ENCODE results near the gene KIAA0825. TPM values are rescaled to one million over a fixed set of nuclear protein-coding genes. Genes with fewer than 3 reads are reported as not detected.

KIAA0825 gene
- total RNA-seq, 2 experiments from 2014 or later: 0.68 to 0.69 TPM

- Mint-ChIP-seq H3K4me3 (no peak overlapping the region), H3K9me3 (no peaks in the 10 kb centered on the region), H3K4me1 (ENCODE audit: low read depth) (no peaks in the 10 kb centered on the region), H3K27ac (no peak overlapping the region), H3K36me3 (no peaks in the 10 kb centered on the region), H3K27me3 (no peaks in the 10 kb centered on the region)
- CTCF ChIA-PET: no interaction called here
- intact Hi-C loops (cut with micrococcal nuclease): no loop called here
- DNase-seq: no peak
- POLR2A ChIA-PET: no interaction called here
These were observed 369.0 kb downstream of the KIAA0825 start for GRCh38 chr5:94249430-94249829.

- intact Hi-C loops (cut with micrococcal nuclease): no loop called here
- Mint-ChIP-seq H3K27ac (no peak overlapping the region), H3K27me3 (no peaks in the 10 kb centered on the region), H3K4me3 (no peak overlapping the region), H3K36me3 (no peaks in the 10 kb centered on the region), H3K9me3 (no peaks in the 10 kb centered on the region), H3K4me1 (ENCODE audit: low read depth) (no peaks in the 10 kb centered on the region)
- POLR2A ChIA-PET: no interaction called here
- DNase-seq: no peak
- CTCF ChIA-PET: no interaction called here
These were observed 370.1 kb downstream of the KIAA0825 start for GRCh38 chr5:94248175-94248875.

- POLR2A ChIA-PET: no interaction called here
- CTCF ChIA-PET: no interaction called here
These were observed 372.8 kb downstream of the KIAA0825 start for GRCh38 chr5:94245608-94246007.

GRCh38 chr5:94244921-94245320 lies 373.5 kb downstream of the KIAA0825 start:
- H3K4me1 Mint-ChIP-seq (ENCODE audit: low read depth): no peaks in the 10 kb centered on the region
- H3K36me3 Mint-ChIP-seq: no peaks in the 10 kb centered on the region
- ChIA-PET POLR2A (no interaction called here), CTCF (no interaction called here)
- no peak overlapping the region for H3K4me3 Mint-ChIP-seq
- no peaks in the 10 kb centered on the region for H3K27me3 Mint-ChIP-seq
- intact Hi-C loops (cut with micrococcal nuclease): no loop called here
- H3K27ac Mint-ChIP-seq: no peak overlapping the region
- DNase-seq: no peak
- H3K9me3 Mint-ChIP-seq: no peaks in the 10 kb centered on the region

More at GRCh38 chr5:94245608-94246007, 372.8 kb downstream of the KIAA0825 start:
- Mint-ChIP-seq H3K27ac (no peak overlapping the region), H3K27me3 (no peaks in the 10 kb centered on the region), H3K4me3 (no peak overlapping the region), H3K9me3 (no peaks in the 10 kb centered on the region), H3K36me3 (no peaks in the 10 kb centered on the region), H3K4me1 (ENCODE audit: low read depth) (no peaks in the 10 kb centered on the region)
- DNase-seq: peak; percentile 13
- intact Hi-C loops (cut with micrococcal nuclease): no loop called here

- CTCF ChIA-PET: interaction anchor here (0.9 kb wide), 1 partner anchor 10 kb away, joined by 3 read pairs; no protein-coding TSS in a partner anchor
- intact Hi-C loops (cut with micrococcal nuclease): no loop called here
- no peak for DNase-seq
These were observed 374.8 kb downstream of the KIAA0825 start for GRCh38 chr5:94243612-94244011.

GRCh38 chr5:94240993-94241651 lies 377.3 kb downstream of the KIAA0825 start:
- no peaks in the 10 kb centered on the region for H3K4me1 Mint-ChIP-seq (ENCODE audit: low read depth)
- ChIA-PET POLR2A (no interaction called here), CTCF (no interaction called here)
- H3K27me3 Mint-ChIP-seq: no peaks in the 10 kb centered on the region
- H3K9me3 Mint-ChIP-seq: no peaks in the 10 kb centered on the region
- no peak overlapping the region for H3K4me3 Mint-ChIP-seq
- intact Hi-C loops (cut with micrococcal nuclease): no loop called here
- H3K27ac Mint-ChIP-seq: no peak overlapping the region
- H3K36me3 Mint-ChIP-seq: no peaks in the 10 kb centered on the region
- no peak for DNase-seq

More at GRCh38 chr5:94243612-94244011, 374.8 kb downstream of the KIAA0825 start:
- no peaks in the 10 kb centered on the region for H3K27me3 Mint-ChIP-seq
- no peaks in the 10 kb centered on the region for H3K4me1 Mint-ChIP-seq (ENCODE audit: low read depth)
- H3K36me3 Mint-ChIP-seq: no peaks in the 10 kb centered on the region
- no peaks in the 10 kb centered on the region for H3K9me3 Mint-ChIP-seq
- POLR2A ChIA-PET: no interaction called here
- H3K4me3 Mint-ChIP-seq: no peak overlapping the region
- H3K27ac Mint-ChIP-seq: no peak overlapping the region

GRCh38 chr5:94240596-94240992 lies 377.8 kb downstream of the KIAA0825 start:
- no peaks in the 10 kb centered on the region for H3K27me3 Mint-ChIP-seq
- CTCF ChIA-PET: no interaction called here

GRCh38 chr5:94240134-94240533 lies 378.3 kb downstream of the KIAA0825 start:
- POLR2A ChIA-PET: no interaction called here
- no peaks in the 10 kb centered on the region for H3K4me1 Mint-ChIP-seq (ENCODE audit: low read depth)
- no peak overlapping the region for H3K4me3 Mint-ChIP-seq
- no peak for DNase-seq
- CTCF ChIA-PET: no interaction called here
- no peaks in the 10 kb centered on the region for H3K36me3 Mint-ChIP-seq
- no peaks in the 10 kb centered on the region for H3K27me3 Mint-ChIP-seq
- H3K27ac Mint-ChIP-seq: no peak overlapping the region
- no peaks in the 10 kb centered on the region for H3K9me3 Mint-ChIP-seq
- intact Hi-C loops (cut with micrococcal nuclease): no loop called here

More at GRCh38 chr5:94240596-94240992, 377.8 kb downstream of the KIAA0825 start:
- intact Hi-C loops (cut with micrococcal nuclease): no loop called here
- H3K27ac Mint-ChIP-seq: no peak overlapping the region
- no peaks in the 10 kb centered on the region for H3K36me3 Mint-ChIP-seq
- no peaks in the 10 kb centered on the region for H3K4me1 Mint-ChIP-seq (ENCODE audit: low read depth)
- H3K9me3 Mint-ChIP-seq: no peaks in the 10 kb centered on the region
- DNase-seq: no peak
- POLR2A ChIA-PET: no interaction called here
- H3K4me3 Mint-ChIP-seq: no peak overlapping the region

- no peaks in the 10 kb centered on the region for H3K27me3 Mint-ChIP-seq
- intact Hi-C loops (cut with micrococcal nuclease): no loop called here
- peaks cover 2% of the 10 kb centered on the region for H3K36me3 Mint-ChIP-seq
- H3K27ac Mint-ChIP-seq: no peak overlapping the region
- CTCF ChIA-PET: no interaction called here
- no peak overlapping the region for H3K4me3 Mint-ChIP-seq
- POLR2A ChIA-PET: interaction anchor here (0.5 kb wide), 1 partner anchor 131 kb away, joined by 3 read pairs; no protein-coding TSS in a partner anchor
- no peaks in the 10 kb centered on the region for H3K4me1 Mint-ChIP-seq (ENCODE audit: low read depth)
- no peaks in the 10 kb centered on the region for H3K9me3 Mint-ChIP-seq
- DNase-seq: no peak
These were observed 379.1 kb downstream of the KIAA0825 start for GRCh38 chr5:94239266-94239665.

GRCh38 chr5:94234987-94235386 lies 383.4 kb downstream of the KIAA0825 start:
- Mint-ChIP-seq H3K4me3 (no peak overlapping the region), H3K9me3 (no peaks in the 10 kb centered on the region), H3K27ac (no peak overlapping the region), H3K36me3 (peaks cover 2% of the 10 kb centered on the region), H3K4me1 (ENCODE audit: low read depth) (no peaks in the 10 kb centered on the region), H3K27me3 (no peaks in the 10 kb centered on the region)
- intact Hi-C loops (cut with micrococcal nuclease): no loop called here
- ChIA-PET POLR2A (no interaction called here), CTCF (no interaction called here)
- no peak for DNase-seq

GRCh38 chr5:94228791-94229190 lies 389.6 kb downstream of the KIAA0825 start:
- no peaks in the 10 kb centered on the region for H3K27me3 Mint-ChIP-seq
- no peak for DNase-seq
- no peaks in the 10 kb centered on the region for H3K9me3 Mint-ChIP-seq
- CTCF ChIA-PET: no interaction called here
- intact Hi-C loops (cut with micrococcal nuclease): no loop called here
- no peak overlapping the region for H3K27ac Mint-ChIP-seq
- no peaks in the 10 kb centered on the region for H3K36me3 Mint-ChIP-seq
- POLR2A ChIA-PET: no interaction called here
- no peaks in the 10 kb centered on the region for H3K4me1 Mint-ChIP-seq (ENCODE audit: low read depth)
- H3K4me3 Mint-ChIP-seq: no peak overlapping the region

- Mint-ChIP-seq H3K9me3 (no peaks in the 10 kb centered on the region), H3K36me3 (no peaks in the 10 kb centered on the region), H3K27ac (no peak overlapping the region), H3K4me1 (ENCODE audit: low read depth) (peaks cover 3% of the 10 kb centered on the region), H3K27me3 (no peaks in the 10 kb centered on the region), H3K4me3 (no peak overlapping the region)
- DNase-seq: no peak
- intact Hi-C loops (cut with micrococcal nuclease): no loop called here
- POLR2A ChIA-PET: no interaction called here
- CTCF ChIA-PET: no interaction called here
These were observed 395.2 kb downstream of the KIAA0825 start for GRCh38 chr5:94223235-94223634.

- no peak for DNase-seq
- no peak overlapping the region for H3K4me3 Mint-ChIP-seq
- CTCF ChIA-PET: interaction anchor here (0.5 kb wide), 1 partner anchor 945 kb away, joined by 3 read pairs; no protein-coding TSS in a partner anchor
- POLR2A ChIA-PET: no interaction called here
- H3K27ac Mint-ChIP-seq: no peak overlapping the region
- no peaks in the 10 kb centered on the region for H3K27me3 Mint-ChIP-seq
- H3K4me1 Mint-ChIP-seq (ENCODE audit: low read depth): peaks cover 2% of the 10 kb centered on the region
- no peaks in the 10 kb centered on the region for H3K9me3 Mint-ChIP-seq
- intact Hi-C loops (cut with micrococcal nuclease): no loop called here
- H3K36me3 Mint-ChIP-seq: no peaks in the 10 kb centered on the region
These were observed 400.0 kb downstream of the KIAA0825 start for GRCh38 chr5:94218374-94218773.

Measured in activated CD4-positive, alpha-beta memory T cell treated with anti-CD3 and anti-CD28 coated beads for 36 hours (primary cell).